ENCODE measurements around the gene NSD2. TPM values are rescaled to one million over a fixed set of nuclear protein-coding genes. Genes with fewer than 3 reads are reported as not detected.

The NSD2 gene
- total RNA-seq, 1 donor from 2014 or later: 44.6 TPM

DNA sequence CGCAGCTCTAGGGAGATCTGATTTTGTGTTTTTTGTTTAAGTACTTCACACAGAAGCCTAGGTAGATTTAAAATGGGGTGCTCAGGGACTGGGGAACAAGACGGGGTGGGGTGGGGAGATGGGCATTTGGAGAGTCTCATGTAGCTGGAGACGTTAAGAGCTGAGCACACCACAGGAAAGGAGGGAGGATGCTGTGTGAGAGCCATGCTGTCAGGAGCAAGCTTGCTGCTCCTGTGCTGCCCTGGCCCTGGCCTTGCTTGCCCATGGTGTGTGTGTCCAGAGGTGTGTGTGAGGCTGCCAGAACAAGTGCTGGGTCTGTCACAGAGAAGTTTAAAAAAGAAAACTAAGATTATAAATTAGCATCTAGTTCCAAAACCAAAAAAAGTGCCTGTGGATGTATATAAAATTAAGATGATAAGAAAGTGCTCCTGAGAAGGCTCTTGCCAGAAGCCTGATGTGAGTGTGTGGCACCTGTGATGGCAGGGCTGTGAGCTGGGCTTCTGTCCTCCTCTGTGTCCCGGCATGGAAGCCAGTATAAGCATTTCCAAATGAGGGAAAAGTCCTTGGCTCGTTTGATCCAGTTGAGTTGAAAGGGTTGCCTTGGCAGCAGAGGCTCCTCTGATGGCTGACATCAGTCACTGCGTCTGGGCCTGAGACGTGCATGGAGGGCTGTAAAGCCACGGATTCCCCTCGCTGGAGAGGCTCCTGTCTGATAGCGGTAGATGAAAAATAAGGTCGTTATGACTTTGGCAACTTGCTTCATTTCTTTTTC lies 74.1 kb downstream of the NSD2 start:
- no peak for TF ChIP-seq CTCF (IDR thresholded peaks at IDR 0.05)
- H3K9me3 Mint-ChIP-seq: no peaks in the 10 kb centered on the region
- DNase-seq (no peak), ATAC-seq (ENCODE audit: low read depth) (no peak)
- ChIA-PET POLR2A (no interaction called here), CTCF (no interaction called here)
- H3K36me3 Mint-ChIP-seq (ENCODE audit: low read depth): peaks cover 31% of the 10 kb centered on the region
- intact Hi-C loops (cut with micrococcal nuclease): no loop called here
- H3K4me3 Mint-ChIP-seq: no peak overlapping the region
- H3K4me1 Mint-ChIP-seq: no peaks in the 10 kb centered on the region
- H3K27me3 Mint-ChIP-seq: no peaks in the 10 kb centered on the region
- no peak overlapping the region for H3K27ac Mint-ChIP-seq

DNA sequence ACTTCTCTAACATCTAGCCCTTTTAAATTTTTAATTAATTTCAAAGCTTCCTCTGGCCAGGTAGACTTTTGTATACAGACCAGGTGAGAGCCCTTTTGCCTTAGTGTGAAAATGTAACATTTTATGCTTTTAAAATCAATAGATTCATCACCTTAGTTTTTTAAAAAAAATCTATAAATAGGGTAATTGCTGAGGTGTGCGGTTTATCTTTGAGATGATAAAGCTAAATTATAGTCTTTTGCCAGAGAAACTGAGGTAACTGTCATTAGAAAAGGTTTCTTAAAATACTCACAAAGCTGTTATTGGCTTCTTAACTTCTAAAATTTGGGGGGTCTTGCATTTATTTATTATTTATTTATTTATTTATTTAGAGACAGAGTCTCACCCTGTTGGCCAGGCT lies 74.7 kb downstream of the NSD2 start:
- ATAC-seq (ENCODE audit: low read depth) (no peak), DNase-seq (no peak)
- CTCF ChIA-PET: no interaction called here
- H3K4me1 Mint-ChIP-seq: no peaks in the 10 kb centered on the region
- no peak for TF ChIP-seq CTCF (IDR thresholded peaks at IDR 0.05)
- H3K27ac Mint-ChIP-seq: no peak overlapping the region
- POLR2A ChIA-PET: no interaction called here
- no peak overlapping the region for H3K4me3 Mint-ChIP-seq
- intact Hi-C loops (cut with micrococcal nuclease): no loop called here
- H3K36me3 Mint-ChIP-seq (ENCODE audit: low read depth): peaks cover 28% of the 10 kb centered on the region
- no peaks in the 10 kb centered on the region for H3K9me3 Mint-ChIP-seq
- no peaks in the 10 kb centered on the region for H3K27me3 Mint-ChIP-seq

GRCh38 chr4:1948232-1948631 lies 77.0 kb downstream of the NSD2 start:
- H3K27me3 Mint-ChIP-seq: no peaks in the 10 kb centered on the region
- ChIA-PET POLR2A (no interaction called here), CTCF (no interaction called here)
- no peak for TF ChIP-seq CTCF (IDR thresholded peaks at IDR 0.05)
- H3K9me3 Mint-ChIP-seq: no peaks in the 10 kb centered on the region
- DNase-seq (no peak), ATAC-seq (ENCODE audit: low read depth) (no peak)
- no peak overlapping the region for H3K27ac Mint-ChIP-seq
- intact Hi-C loops (cut with micrococcal nuclease): no loop called here
- peaks cover 33% of the 10 kb centered on the region for H3K36me3 Mint-ChIP-seq (ENCODE audit: low read depth)
- H3K4me1 Mint-ChIP-seq: no peaks in the 10 kb centered on the region
- H3K4me3 Mint-ChIP-seq: no peak overlapping the region

DNA sequence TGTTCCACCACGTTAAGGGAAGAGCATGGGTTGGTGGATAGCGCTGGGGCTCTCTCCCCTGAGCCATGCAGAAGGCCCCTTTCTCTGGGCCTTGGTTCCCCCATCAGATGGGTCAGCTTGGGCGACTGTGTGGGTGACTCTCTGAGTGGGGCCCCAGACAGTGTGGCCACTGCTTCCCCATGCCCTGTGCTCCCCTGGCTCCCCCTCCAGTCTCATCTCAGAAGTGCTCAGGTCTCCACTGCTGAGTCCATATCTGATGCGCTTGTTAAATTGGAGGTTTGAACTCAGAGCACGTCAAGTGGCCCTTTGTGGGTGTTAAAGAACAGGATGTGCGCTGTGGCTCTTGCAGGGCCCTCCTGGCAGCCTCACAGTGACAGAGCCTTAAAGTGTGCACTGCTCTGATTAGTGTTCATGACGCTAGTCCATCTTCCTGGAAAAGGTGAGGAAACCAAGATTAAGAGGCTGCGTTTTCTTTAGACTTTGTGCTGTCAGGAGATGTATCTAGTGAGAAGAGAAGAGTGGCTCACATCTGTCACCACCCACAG lies 77.8 kb downstream of the NSD2 start:
- ATAC-seq (ENCODE audit: low read depth) (no peak), DNase-seq (no peak)
- POLR2A ChIA-PET: no interaction called here
- H3K36me3 Mint-ChIP-seq (ENCODE audit: low read depth): peaks cover 33% of the 10 kb centered on the region
- no peaks in the 10 kb centered on the region for H3K4me1 Mint-ChIP-seq
- no peaks in the 10 kb centered on the region for H3K27me3 Mint-ChIP-seq
- H3K9me3 Mint-ChIP-seq: no peaks in the 10 kb centered on the region
- CTCF ChIA-PET: no interaction called here
- TF ChIP-seq CTCF (IDR thresholded peaks at IDR 0.05): no peak
- no peak overlapping the region for H3K4me3 Mint-ChIP-seq
- intact Hi-C loops (cut with micrococcal nuclease): no loop called here
- H3K27ac Mint-ChIP-seq: no peak overlapping the region

DNA sequence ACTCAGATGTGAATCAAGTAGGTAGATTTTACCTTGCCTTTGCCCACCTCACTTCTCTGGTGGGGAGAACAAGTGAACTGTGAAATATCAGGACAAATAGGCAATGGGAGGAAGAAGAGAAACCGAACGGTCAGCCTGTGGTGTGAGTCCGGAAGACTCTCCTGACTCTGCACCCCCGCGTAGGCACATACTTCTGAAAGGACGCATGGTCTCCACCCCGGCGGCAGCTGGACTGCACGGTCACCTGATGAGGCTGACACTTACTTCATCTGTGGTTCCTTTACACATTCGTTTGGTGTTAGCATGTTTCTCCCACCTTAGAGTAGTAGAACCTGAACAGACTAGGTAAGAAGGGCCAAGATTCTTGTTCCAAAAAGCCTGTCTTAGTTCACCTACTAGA lies 79.2 kb downstream of the NSD2 start:
- ATAC-seq (ENCODE audit: low read depth) (no peak), DNase-seq (no peak)
- POLR2A ChIA-PET: no interaction called here
- TF ChIP-seq CTCF (IDR thresholded peaks at IDR 0.05): no peak
- Mint-ChIP-seq H3K27ac (no peak overlapping the region), H3K9me3 (no peaks in the 10 kb centered on the region), H3K4me3 (no peak overlapping the region), H3K4me1 (no peaks in the 10 kb centered on the region), H3K27me3 (no peaks in the 10 kb centered on the region), H3K36me3 (ENCODE audit: low read depth) (peaks cover 40% of the 10 kb centered on the region)
- CTCF ChIA-PET: no interaction called here
- intact Hi-C loops (cut with micrococcal nuclease): no loop called here
